GM12878 (cell line): Measurements from ENCODE around the gene ATAD2B. TPM values are rescaled to one million over a fixed set of nuclear protein-coding genes. Genes with fewer than 3 reads are reported as not detected.

ENCODE experiments used
- ATAC-seq: fragments of 200-7000 bp; cut with Tn5 transposase; 3 replicates; pipeline ENCODE4 v1.9.1; 2020; ENCODE audit warnings: mild to moderate bottlenecking, moderate library complexity
- BruUV-seq: library from RNA; stranded (reverse); fragments of 400-500 nt; replicated peaks from 2 replicates; lab custom pipeline; 2021; lab: Mats Ljungman, UMichigan
- CTCF ChIA-PET: fragments of 300-600 bp; sonication (Branson Sonifier 250); formaldehyde crosslinking; extraction: SDS; loops from one replicate; lab custom pipeline; 2021; ENCODE audit warnings: inconsistent platforms; lab: Yijun Ruan, JAX
- POLR2A ChIA-PET: fragments of 350-600 bp; formaldehyde crosslinking; extraction: SDS; loops from one replicate; lab custom pipeline; 2021; ENCODE audit warnings: inconsistent platforms; lab: Charles Lee
- RAD21 ChIA-PET: fragments of 300-600 bp; sonication (Branson Sonifier 250); formaldehyde crosslinking; loops from one replicate; lab custom pipeline; 2023; ENCODE audit warnings: antibody characterized with exemption; ENCODE audit not compliant: unreplicated experiment; lab: Charles Lee
- SMC1A ChIA-PET: fragments of 300-600 bp; sonication (Branson Sonifier 250); formaldehyde crosslinking; loops from one replicate; lab custom pipeline; 2023; ENCODE audit not compliant: unreplicated experiment, uncharacterized antibody; lab: Charles Lee
- DNase-seq: peaks from one replicate; pipeline ENCODE4 v3.0.0-alpha.2; 2011; ENCODE audit warnings: low read depth, low spot score
- FAIRE-seq: peaks from 3 replicates; lab custom pipeline; 2011; peaks lifted over from hg19 to GRCh38; lab: Jason Lieb, UNC
- H2AFZ ChIP-seq: 2 replicates; pipeline ENCODE4 v1.6.0; 2011; ENCODE audit warnings: low read depth, low read length, control low read depth; ENCODE audit not compliant: control insufficient read depth
- H3K27ac ChIP-seq: 2 replicates; pipeline ENCODE4 v1.5.1; 2011; ENCODE audit warnings: control low read depth; ENCODE audit not compliant: control insufficient read depth, insufficient read depth
- H3K27me3 ChIP-seq, 2 experiments: replicated peaks in 1 of 2; 2 replicates each; pipeline versions ENCODE4 v1.6.0 to v1.6.1; 2011; ENCODE audit warnings: low read length in 1 of 2; ENCODE audit not compliant: control insufficient read depth in 2 of 2, insufficient read depth in 2 of 2
- H3K36me3 ChIP-seq, 2 experiments: 2 replicates each; pipeline ENCODE4 v1.5.1; 2011; ENCODE audit warnings: low read length in 1 of 2; ENCODE audit not compliant: control insufficient read depth in 2 of 2, insufficient read depth in 2 of 2
- H3K4me1 ChIP-seq: 2 replicates; pipeline ENCODE4 v1.6.1; 2011; ENCODE audit warnings: mild to moderate bottlenecking, low read length, moderate library complexity, mixed read lengths; ENCODE audit not compliant: control insufficient read depth, insufficient read depth
- H3K4me2 ChIP-seq: 2 replicates; pipeline ENCODE4 v1.6.0; 2011; ENCODE audit warnings: control low read depth; ENCODE audit not compliant: control insufficient read depth, insufficient read depth
- H3K4me3 ChIP-seq: fragments of 200-600 bp; sonication (generic); 2 replicates; pipeline ENCODE4 v1.5.1; 2016
- H3K79me2 ChIP-seq: 2 replicates; pipeline ENCODE4 v1.6.0; 2011; ENCODE audit warnings: low read length; ENCODE audit not compliant: control insufficient read depth, insufficient read depth
- H3K9ac ChIP-seq: 2 replicates; pipeline ENCODE4 v1.8.0; 2011; ENCODE audit warnings: low read length, control low read depth, mixed read lengths; ENCODE audit not compliant: control insufficient read depth, insufficient read depth
- H3K9me3 ChIP-seq: replicated peaks from 3 replicates; pipeline ENCODE4 v1.5.1; 2011; ENCODE audit warnings: mild to moderate bottlenecking, low read length; ENCODE audit not compliant: control insufficient read depth, insufficient read depth
- H4K20me1 ChIP-seq: 2 replicates; pipeline ENCODE4 v1.6.0; 2011; ENCODE audit not compliant: control insufficient read depth, insufficient read depth
- CBFB ChIP-seq: IDR thresholded peaks from 2 replicates; pipeline ENCODE4 v1.6.1; 2016; ENCODE audit warnings: antibody characterized with exemption, low read depth
- CHD2 ChIP-seq: IDR thresholded peaks from 2 replicates; pipeline ENCODE4 v1.6.1; 2011; ENCODE audit warnings: low read depth, low read length, improper control_type of control experiment, borderline replicate concordance
- FOXK2 ChIP-seq: fragments of 450-650 bp; IDR thresholded peaks from 2 replicates; pipeline ENCODE4 v1.6.1; 2017; ENCODE audit warnings: mild to moderate bottlenecking, moderate library complexity
- MEF2A ChIP-seq: IDR thresholded peaks from 2 replicates; pipeline ENCODE4 v1.6.1; 2011; ENCODE audit warnings: low read depth, mild to moderate bottlenecking, low read length, moderate library complexity; ENCODE audit not compliant: insufficient read depth
- MTA2 ChIP-seq: fragments of 450-650 bp; IDR thresholded peaks from 2 replicates; pipeline ENCODE4 v1.6.1; 2016; ENCODE audit warnings: low read depth, mild to moderate bottlenecking, moderate library complexity
- RUNX3 ChIP-seq: IDR thresholded peaks from 2 replicates; pipeline ENCODE4 v1.6.1; 2012; ENCODE audit warnings: low read length, inconsistent platforms
- STAT3 ChIP-seq: IDR thresholded peaks from 2 replicates; pipeline ENCODE4 v1.6.1; 2011; ENCODE audit warnings: low read depth, low read length, improper control_type of control experiment
- WGBS: methylation state at CpG from one replicate; pipeline ENCODE4 v1.1.6; 2016; ENCODE audit warnings: low lambda C conversion rate; ENCODE audit not compliant: insufficient replicate concordance, insufficient coverage; ENCODE audit errors: missing lambda C conversion rate; 5-methylcytosine and 5-hydroxymethylcytosine counted together
- in situ Hi-C: fragments of 300-500 bp; cut with MboI; formaldehyde crosslinking; loops from 9 replicates; pipeline ENCODE4 v1.14.3; 2018; ENCODE audit warnings: mixed read lengths
- intact Hi-C: fragments of 100-400 bp; cut with micrococcal nuclease; formaldehyde crosslinking; loops from one replicate; pipeline ENCODE4 v1.14.2; 2022; ENCODE audit not compliant: unreplicated experiment
- polyA plus RNA-seq, 11 experiments: library from polyadenylated mRNA; depleted of rRNA in 4 of 11; unstranded in 6 of 11; stranded (reverse) in 5 of 11; fragments of >200 nt; fragmentation: Nextera tagmentation in 4 of 11; fragmentation: Illumina TruSeq in 1 of 11; extraction: Ambion mirVana in 4 of 11; extraction: Trizol in 1 of 11; gene quantifications; 1 replicate in 1 of 11; 2 replicates in 10 of 11; pipeline versions ENCODE4 v1.2.1 to v1.2.3, GENCODE V29; 2011 to 2016; ENCODE audit warnings: inconsistent platforms in 2 of 11, missing spikeins in 2 of 11, low read depth in 1 of 11
- total RNA-seq, 4 experiments: library from RNA; depleted of rRNA in 3 of 4; stranded (reverse); fragments of >200 nt in 3 of 4; fragmentation: Illumina TruSeq in 1 of 4; extraction: Trizol in 1 of 4; gene quantifications; 2 replicates each; pipeline versions ENCODE4 v1.2.1 to v1.2.3, GENCODE V29; 2013 to 2021
- TF ChIP-seq, protein P1 (sequence below): IDR thresholded peaks from 2 replicates; pipeline ENCODE4 v1.6.1; 2011; ENCODE audit warnings: borderline replicate concordance, low read depth, mild to moderate bottlenecking, moderate library complexity, low read length; ENCODE audit not compliant: insufficient read depth, poor library complexity, severe bottlenecking
- TF ChIP-seq, protein P2 (sequence below): fragments of 450-650 bp; formaldehyde crosslinking; IDR thresholded peaks from 2 replicates; pipeline ENCODE4 v1.4.0; 2020; ENCODE audit warnings: mild to moderate bottlenecking, moderate library complexity
- TF ChIP-seq, protein P3 (sequence below): fragments of 450-650 bp; IDR thresholded peaks from 2 replicates; pipeline ENCODE4 v1.6.1; 2017; ENCODE audit warnings: mild to moderate bottlenecking, moderate library complexity
- TF ChIP-seq, protein P4 (sequence below): IDR thresholded peaks from 2 replicates; pipeline ENCODE4 v1.6.1; 2011; ENCODE audit warnings: mild to moderate bottlenecking, low read depth, low read length, moderate library complexity; ENCODE audit not compliant: insufficient replicate concordance

ATAD2B gene
- total and polyA plus RNA-seq, 10 of the 15 experiments (the other 5 are each of a cell fraction or from before 2014, with no cell fraction given): 3.6 to 29.9 (median 16.8) TPM

DNA sequence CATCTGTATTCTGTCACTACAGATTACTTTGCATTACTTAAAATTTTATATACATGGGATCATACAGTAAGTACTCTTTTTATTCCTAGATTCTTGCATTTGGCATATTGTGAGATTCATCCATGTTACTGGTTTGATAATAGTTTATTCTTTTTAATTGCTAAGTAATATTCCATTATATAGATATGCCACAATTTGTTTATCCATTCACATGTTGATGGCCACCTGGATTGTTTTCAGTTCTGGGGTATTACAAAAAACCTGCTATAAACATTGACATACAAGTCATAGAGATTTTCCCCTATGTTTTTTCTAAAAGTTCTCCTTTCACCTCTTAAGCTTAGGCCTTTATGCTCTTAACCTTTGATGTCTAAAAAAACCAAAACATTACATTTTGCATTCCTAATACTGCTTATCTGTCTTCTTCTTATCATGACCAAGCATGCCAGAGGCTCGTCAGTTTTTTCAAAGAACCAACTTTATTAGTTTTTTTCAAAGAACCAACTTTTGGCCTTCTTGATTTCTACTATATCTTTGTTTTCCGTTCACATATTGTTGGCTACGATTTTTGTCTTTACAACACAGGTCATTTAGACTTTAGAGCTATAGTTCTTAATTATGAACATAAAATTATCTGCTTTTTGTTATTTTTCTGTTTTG lies 86.9 kb downstream of the ATAD2B start:
- ChIA-PET SMC1A (no interaction called here), RAD21 (no interaction called here), POLR2A (no interaction called here)
- intact Hi-C loops: no loop called here
- Histone ChIP-seq H3K4me3 (no peak overlapping the region), H3K9ac (no peak overlapping the region), H3K9me3 (peaks cover 4% of the 10 kb centered on the region), H4K20me1 (no peaks in the 10 kb centered on the region), H3K27ac (no peak overlapping the region), H3K27me3 (no peaks in the 10 kb centered on the region), H3K36me3 (peaks cover 7 to 10% of the 10 kb centered on the region in 2 experiments; a peak in 3 of 4 replicates), H3K4me2 (no peak overlapping the region), H2AFZ (no peak overlapping the region)
- in situ Hi-C loops: no loop called here
- FAIRE-seq (peak; percentile 7), DNase-seq (no peak), ATAC-seq (no peak)
- BruUV-seq: TSS peak; percentile 20
- TF ChIP-seq RUNX3: no peak
- TF ChIP-seq, protein P1, sequence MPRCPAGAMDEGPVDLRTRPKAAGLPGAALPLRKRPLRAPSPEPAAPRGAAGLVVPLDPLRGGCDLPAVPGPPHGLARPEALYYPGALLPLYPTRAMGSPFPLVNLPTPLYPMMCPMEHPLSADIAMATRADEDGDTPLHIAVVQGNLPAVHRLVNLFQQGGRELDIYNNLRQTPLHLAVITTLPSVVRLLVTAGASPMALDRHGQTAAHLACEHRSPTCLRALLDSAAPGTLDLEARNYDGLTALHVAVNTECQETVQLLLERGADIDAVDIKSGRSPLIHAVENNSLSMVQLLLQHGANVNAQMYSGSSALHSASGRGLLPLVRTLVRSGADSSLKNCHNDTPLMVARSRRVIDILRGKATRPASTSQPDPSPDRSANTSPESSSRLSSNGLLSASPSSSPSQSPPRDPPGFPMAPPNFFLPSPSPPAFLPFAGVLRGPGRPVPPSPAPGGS: no peak
- TF ChIP-seq, protein P2, sequence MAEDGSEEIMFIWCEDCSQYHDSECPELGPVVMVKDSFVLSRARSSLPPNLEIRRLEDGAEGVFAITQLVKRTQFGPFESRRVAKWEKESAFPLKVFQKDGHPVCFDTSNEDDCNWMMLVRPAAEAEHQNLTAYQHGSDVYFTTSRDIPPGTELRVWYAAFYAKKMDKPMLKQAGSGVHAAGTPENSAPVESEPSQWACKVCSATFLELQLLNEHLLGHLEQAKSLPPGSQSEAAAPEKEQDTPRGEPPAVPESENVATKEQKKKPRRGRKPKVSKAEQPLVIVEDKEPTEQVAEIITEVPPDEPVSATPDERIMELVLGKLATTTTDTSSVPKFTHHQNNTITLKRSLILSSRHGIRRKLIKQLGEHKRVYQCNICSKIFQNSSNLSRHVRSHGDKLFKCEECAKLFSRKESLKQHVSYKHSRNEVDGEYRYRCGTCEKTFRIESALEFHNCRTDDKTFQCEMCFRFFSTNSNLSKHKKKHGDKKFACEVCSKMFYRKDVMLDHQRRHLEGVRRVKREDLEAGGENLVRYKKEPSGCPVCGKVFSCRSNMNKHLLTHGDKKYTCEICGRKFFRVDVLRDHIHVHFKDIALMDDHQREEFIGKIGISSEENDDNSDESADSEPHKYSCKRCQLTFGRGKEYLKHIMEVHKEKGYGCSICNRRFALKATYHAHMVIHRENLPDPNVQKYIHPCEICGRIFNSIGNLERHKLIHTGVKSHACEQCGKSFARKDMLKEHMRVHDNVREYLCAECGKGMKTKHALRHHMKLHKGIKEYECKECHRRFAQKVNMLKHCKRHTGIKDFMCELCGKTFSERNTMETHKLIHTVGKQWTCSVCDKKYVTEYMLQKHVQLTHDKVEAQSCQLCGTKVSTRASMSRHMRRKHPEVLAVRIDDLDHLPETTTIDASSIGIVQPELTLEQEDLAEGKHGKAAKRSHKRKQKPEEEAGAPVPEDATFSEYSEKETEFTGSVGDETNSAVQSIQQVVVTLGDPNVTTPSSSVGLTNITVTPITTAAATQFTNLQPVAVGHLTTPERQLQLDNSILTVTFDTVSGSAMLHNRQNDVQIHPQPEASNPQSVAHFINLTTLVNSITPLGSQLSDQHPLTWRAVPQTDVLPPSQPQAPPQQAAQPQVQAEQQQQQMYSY: no peak
- TF ChIP-seq FOXK2: no peak
- no peak for TF ChIP-seq CBFB
- TF ChIP-seq MEF2A: no peak
- no peak for TF ChIP-seq MTA2
- no peak for TF ChIP-seq STAT3
- TF ChIP-seq, protein P3, sequence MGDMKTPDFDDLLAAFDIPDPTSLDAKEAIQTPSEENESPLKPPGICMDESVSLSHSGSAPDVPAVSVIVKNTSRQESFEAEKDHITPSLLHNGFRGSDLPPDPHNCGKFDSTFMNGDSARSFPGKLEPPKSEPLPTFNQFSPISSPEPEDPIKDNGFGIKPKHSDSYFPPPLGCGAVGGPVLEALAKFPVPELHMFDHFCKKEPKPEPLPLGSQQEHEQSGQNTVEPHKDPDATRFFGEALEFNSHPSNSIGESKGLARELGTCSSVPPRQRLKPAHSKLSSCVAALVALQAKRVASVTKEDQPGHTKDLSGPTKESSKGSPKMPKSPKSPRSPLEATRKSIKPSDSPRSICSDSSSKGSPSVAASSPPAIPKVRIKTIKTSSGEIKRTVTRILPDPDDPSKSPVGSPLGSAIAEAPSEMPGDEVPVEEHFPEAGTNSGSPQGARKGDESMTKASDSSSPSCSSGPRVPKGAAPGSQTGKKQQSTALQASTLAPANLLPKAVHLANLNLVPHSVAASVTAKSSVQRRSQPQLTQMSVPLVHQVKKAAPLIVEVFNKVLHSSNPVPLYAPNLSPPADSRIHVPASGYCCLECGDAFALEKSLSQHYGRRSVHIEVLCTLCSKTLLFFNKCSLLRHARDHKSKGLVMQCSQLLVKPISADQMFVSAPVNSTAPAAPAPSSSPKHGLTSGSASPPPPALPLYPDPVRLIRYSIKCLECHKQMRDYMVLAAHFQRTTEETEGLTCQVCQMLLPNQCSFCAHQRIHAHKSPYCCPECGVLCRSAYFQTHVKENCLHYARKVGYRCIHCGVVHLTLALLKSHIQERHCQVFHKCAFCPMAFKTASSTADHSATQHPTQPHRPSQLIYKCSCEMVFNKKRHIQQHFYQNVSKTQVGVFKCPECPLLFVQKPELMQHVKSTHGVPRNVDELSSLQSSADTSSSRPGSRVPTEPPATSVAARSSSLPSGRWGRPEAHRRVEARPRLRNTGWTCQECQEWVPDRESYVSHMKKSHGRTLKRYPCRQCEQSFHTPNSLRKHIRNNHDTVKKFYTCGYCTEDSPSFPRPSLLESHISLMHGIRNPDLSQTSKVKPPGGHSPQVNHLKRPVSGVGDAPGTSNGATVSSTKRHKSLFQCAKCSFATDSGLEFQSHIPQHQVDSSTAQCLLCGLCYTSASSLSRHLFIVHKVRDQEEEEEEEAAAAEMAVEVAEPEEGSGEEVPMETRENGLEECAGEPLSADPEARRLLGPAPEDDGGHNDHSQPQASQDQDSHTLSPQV: no peak
- TF ChIP-seq, protein P4, sequence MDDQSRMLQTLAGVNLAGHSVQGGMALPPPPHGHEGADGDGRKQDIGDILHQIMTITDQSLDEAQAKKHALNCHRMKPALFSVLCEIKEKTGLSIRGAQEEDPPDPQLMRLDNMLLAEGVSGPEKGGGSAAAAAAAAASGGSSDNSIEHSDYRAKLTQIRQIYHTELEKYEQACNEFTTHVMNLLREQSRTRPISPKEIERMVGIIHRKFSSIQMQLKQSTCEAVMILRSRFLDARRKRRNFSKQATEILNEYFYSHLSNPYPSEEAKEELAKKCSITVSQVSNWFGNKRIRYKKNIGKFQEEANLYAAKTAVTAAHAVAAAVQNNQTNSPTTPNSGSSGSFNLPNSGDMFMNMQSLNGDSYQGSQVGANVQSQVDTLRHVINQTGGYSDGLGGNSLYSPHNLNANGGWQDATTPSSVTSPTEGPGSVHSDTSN: no peak
- TF ChIP-seq CHD2: no peak
- TF ChIP-seq, all 136 proteins: peak for 0
- CTCF ChIA-PET: interaction anchor here (0.9 to 2.0 kb wide), 4 partner anchors 10 to 243 kb away, joined by 3 to 10 read pairs (median 4); no protein-coding TSS in a partner anchor
- WGBS: 67% methylated on average over 3 of the region's 3 CpGs
- Histone ChIP-seq H3K4me1 (no peaks in the 10 kb centered on the region), H3K79me2 (no peaks in the 10 kb centered on the region; the same call in none of the 2 replicates)
